NCI-H1105 treated with DMSO at 0.1 percent for 48 hours (cell line): ENCODE data around the gene SLC1A7.
A peak's percentile ranks its signal among the peaks of the same experiment; 100 is the strongest.

Experiments used
- DNase-seq: peaks from one replicate; lab custom pipeline; 2025; lab: John Stamatoyannopoulos, UW

The SLC1A7 gene

DNA sequence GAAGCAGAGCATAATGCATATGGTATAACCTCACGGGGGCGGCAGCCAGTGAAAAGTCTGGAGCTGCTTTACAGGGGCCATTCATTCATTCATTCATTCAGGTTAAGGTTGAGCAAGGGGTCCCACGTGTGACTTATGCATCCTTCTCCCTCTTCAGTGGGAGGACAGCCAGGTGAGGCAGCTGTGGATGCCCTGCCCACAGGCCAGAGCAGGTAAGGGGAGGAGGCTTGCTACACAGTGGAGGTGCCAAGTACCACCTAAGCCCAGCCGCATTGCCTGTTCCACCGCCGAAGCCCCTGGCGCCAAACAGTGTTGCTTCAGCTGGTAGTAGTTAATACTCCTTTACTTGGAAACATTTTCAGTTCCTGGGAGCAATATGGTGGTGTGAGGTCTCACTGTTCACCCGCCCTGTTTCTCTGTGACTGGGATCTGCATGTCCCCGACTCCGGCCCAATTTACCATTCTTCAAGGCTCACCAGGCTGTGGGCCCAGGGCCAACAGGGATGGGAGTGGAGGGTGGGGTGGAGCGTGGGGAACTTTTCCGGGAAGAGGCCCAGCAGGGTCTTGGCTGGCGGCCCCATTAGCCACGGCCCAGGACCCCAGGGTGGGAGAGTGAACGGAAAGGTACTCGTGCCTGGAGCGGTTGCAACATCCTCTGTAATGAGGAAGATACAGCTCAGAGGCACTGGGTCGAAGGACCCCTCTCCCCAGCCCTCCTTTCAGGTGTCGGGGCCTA is 81.1 kb downstream of the SLC1A7 start:
- no peak for DNase-seq

DNA sequence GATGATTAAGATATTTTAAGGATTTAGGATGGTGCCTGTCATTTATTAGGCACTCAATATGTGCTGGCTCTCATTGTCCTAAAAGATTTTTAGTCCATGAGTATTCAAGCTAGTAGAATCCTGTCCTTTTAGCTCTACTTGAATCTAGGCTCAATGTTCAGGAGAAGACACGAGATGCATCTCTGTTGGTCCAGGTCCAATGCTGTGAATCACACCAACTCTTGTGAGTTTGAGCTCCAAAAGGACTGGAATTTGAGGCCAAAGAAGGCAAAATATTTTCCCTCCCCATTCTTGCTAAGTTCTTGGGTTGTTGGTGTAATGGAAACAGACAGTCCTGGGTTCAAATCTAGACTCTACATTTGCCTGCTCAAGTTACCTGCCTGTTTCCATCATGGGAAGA is 81.9 kb downstream of the SLC1A7 start:
- no peak for DNase-seq

DNA sequence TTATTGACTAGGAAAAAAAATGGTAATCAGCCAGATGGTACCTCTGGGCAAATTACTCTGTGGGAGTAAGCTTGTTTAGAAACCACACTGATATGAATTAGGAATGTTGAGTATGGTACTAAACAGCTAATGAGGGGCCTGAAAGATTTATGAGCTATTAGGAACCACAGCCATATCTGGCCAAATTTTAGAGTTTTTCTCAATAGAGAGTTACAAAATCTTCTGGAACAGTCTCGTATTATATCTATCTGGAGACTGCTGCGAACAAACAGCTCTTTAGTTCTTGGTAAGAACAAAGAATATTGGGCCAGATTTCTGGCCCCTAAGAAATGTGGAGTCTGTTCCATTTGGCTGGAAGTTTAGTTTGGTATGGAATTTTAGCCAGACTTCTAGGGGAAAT is 85.3 kb downstream of the SLC1A7 start:
- DNase-seq = peak; percentile 42

DNA sequence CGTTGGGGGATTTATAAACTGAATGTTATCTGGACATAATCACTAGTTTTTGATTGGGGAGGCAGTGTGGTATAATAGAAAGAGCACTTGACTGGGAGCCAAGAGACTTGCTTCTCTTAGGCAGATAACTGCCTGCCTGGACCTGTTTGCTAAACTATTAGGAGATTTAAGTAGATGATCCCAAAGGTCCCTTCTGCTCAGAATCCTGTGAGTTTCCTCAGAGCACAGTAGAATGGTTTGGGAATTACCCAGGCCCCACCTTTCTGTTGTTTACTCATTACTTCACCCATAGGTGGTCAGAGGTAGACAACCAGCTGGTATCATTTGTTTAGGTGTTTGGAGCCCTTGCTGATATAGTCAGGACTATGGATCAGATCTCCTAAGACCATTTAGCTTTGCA is 90.8 kb downstream of the SLC1A7 start:
- peak; percentile 82 for DNase-seq

DNA sequence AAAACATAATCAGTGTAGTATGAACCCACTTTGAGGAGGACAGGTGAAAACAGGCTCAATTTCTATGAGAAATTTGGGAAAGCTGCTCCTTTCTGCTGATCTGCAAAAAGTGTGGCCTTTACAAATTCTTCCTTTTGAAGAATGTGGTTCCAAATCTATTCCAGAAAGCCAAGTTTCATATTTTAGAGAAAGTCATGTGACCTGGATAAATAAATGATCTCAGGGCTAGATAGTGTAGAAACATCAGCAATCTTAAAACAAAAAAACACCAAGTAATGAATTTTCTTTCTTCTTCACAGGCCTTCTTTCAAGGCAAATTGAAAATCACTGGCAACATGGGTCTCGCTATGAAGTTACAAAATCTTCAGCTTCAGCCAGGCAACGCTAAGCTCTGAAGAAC is 92.1 kb downstream of the SLC1A7 start:
- DNase-seq = no peak

DNA sequence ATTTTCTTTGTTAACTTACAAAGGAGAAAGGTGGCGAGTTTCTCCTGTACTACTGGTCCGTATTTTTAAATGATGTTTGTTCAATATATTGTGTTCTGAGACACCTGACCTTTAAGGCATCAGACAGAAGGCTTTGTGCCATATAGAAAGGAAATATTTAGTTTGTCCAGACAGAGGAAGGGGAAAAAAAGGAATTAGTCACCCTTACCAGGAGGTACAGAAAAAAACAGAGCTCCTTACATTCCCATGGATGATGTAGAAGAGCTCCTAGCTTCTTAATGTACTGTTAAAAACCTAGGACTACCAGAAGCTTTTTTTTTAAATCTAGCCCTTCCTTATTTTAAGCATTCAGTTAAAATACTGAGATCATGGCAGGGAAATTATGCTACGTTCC is 92.9 kb downstream of the SLC1A7 start:
- DNase-seq = no peak

DNA sequence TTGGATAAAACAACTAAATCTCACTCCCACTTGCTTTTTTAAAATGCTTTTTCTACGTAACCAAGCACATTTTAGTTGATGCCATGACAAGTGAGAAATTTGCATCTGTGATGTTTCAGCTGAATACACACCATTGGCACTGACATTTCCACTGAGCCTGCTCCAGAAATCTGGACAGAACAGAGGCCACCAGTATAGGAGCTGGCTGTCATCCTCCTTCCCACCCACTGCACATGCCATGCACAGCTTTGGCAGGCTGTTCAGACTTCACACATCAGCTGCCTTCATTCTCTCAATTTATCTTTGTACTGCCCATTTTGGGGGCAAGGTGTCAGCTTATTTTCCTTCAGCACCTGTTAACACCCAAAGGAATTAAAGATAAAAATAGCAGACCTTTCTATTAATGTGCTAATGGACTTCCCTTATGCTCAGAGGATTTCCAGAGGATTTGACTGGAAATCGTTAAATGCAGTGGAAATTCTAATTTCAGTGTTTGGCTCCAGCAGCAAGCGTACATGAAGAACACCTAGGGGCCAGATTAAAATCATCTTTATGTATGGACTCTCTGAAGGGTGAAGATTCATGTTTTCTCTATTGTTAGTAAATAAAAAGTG is 93.4 kb downstream of the SLC1A7 start:
- no peak for DNase-seq

DNA sequence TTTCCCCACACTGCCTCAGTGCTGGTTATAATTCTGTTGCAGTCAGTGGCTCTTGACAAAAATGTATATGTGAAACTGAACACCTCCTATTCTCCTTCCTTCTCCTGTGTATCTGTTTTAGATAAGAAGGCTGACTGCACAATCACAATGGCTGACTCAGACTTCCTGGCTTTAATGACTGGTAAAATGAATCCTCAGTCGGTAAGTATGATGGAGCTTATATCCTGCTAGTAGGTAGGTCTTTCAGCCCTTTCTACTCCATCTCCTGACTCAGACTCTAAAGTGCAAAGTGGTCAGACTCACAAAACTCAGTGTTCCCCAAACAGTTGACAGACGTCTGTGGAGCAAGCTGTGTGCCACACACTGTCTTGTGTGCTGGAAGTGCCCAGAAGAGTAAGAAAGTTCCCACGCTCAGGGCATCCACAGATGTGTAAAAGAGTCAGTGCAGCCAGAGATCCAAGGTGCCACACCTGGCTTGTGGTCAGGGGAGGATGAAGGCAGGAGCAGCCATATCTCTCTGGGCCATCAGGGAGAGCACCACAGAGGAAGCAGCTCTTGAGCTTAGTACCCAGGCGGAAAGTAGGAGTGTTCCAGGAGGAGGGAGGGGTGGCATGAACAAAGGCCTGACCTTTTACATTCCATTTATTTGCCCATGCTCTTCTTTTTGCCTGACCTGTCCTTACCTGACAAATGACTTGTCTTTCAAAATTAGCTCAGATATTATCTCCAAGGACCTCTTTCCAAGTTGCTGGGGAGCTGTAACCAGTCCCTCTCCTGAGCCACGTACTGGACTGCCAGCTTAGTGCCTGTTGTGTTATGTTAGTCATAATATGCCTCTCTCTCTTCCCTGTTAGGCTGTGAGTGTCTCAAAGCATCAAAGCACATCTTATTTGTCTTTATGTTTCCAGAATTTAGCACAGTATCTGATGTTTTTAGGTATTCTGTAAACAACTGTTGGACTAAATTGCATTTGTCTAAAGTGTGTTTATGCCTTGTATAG is 94.4 kb downstream of the SLC1A7 start:
- DNase-seq = no peak

DNA sequence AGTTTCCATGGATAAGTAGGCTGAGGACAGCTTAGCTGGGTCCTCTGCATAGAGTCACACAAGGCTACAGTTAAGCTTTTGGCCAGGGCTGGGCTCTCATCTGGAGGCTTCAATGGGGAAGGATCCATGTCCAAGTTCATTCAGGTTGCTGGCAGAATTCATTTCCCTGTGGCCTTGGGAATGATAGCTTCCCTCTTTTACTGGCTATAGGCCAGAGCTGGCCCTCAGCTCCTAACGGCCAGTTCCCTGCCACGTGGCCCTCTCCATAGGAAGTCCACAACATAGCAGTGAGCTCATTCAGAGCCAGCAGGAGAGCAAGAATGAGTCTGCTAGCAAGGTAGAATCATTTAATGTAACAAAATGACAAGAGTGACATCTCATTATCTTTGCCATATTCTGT is 95.5 kb downstream of the SLC1A7 start:
- no peak for DNase-seq

DNA sequence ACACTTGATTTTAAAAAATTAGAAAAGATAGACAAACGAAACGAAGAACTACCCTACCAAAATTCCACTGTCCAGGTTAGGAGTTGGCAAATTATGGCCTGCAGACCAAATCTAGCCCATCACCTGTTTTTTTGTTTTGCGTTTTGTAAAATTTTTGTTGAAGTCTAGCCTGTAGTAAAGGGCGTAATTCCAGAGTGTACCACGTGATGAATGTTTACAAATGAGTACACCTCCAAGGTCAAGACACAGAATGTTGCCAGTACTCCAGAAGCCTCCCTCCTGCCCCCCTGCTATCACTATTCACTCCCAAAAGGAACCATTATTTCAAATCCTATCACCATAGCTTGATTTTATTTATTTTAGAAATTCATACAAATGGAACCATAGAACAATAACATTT is 97.5 kb downstream of the SLC1A7 start:
- no peak for DNase-seq

DNA sequence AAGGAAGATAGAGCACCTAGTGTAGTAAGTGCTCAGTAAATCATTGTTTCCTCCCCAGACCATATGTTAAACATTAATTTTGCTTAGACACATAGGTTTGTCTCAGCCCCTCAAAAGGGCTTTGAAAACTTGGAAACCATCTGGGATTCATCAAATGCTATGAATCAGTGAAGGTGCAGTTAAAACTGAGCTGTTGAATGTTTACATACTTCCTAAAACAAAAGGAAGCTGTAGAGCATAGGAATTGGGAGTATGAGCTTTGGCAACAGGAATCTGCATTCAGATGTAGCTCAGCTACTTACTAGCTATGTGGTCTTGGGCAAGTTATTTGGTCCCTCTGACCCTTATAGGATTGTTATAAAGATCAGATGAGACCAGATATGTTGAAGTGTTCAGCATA is 99.2 kb downstream of the SLC1A7 start:
- no peak for DNase-seq

DNA sequence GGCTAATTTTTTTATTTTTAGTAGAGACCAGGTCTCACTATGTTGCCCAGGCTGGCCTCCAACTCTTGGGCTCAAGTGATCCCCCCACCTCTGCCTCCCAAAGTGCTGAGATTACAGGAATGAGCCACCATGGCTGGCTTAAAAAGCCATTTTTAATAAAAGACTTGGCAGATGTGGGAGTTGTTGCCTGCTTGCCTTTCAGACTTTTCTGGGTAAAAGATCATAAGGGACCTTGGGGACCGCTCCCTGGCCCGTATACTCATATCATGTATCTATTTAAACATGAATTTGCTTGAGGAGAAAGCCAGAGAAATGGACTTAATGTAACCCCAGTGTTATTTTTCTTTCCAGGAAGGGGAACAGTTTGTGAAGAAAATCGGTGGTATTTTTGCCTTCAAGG is 103.9 kb downstream of the SLC1A7 start:
- DNase-seq = no peak
